CD8-positive, alpha-beta memory T cell (primary cell): Measurements from ENCODE around the gene LIPF. TPM values are rescaled to one million over a fixed set of nuclear protein-coding genes. Genes with fewer than 3 reads are reported as not detected.

ENCODE experiments used
- CTCF ChIA-PET: fragments of 350-600 bp; sonication (Branson Sonifier 250); formaldehyde crosslinking; loops from one replicate; lab custom pipeline; 2021; ENCODE audit warnings: antibody characterized with exemption; lab: Charles Lee
- POLR2A ChIA-PET: fragments of 350-600 bp; sonication (Branson Sonifier 250); formaldehyde crosslinking; loops from one replicate; lab custom pipeline; 2021; ENCODE audit warnings: antibody characterized with exemption; lab: Charles Lee
- DNase-seq, 5 donors: peaks; one replicate each; pipeline versions ENCODE4 v3.0.0 to v3.0.0-alpha.2; 2020 to 2022; ENCODE audit warnings: mixed read lengths in 1 of 5
- H3K27ac ChIP-seq: one replicate; pipeline ENCODE4 v1.7.0; 2013; ENCODE audit warnings: low read depth, mild to moderate bottlenecking, low read length, moderate library complexity
- H3K27me3 ChIP-seq: 2 replicates; pipeline ENCODE4 v1.7.0; 2013; ENCODE audit warnings: low read length, mild to moderate bottlenecking; ENCODE audit not compliant: insufficient read depth, poor library complexity, severe bottlenecking
- H3K36me3 ChIP-seq: 2 replicates; pipeline ENCODE4 v1.7.0; 2013; ENCODE audit warnings: mild to moderate bottlenecking, low read length, moderate library complexity; ENCODE audit not compliant: insufficient read depth
- H3K4me1 ChIP-seq: 2 replicates; pipeline ENCODE4 v1.7.0; 2013; ENCODE audit warnings: mild to moderate bottlenecking, low read length, moderate library complexity; ENCODE audit not compliant: insufficient read depth
- H3K4me3 ChIP-seq: 2 replicates; pipeline ENCODE4 v1.7.0; 2013; ENCODE audit warnings: mild to moderate bottlenecking, low read length
- H3K9me3 ChIP-seq: 2 replicates; pipeline ENCODE4 v1.7.0; 2013; ENCODE audit warnings: mild to moderate bottlenecking, low read length
- H3K27ac Mint-ChIP-seq, 8 donors: one replicate each; pipeline ENCODE4 v1.8.0; 2020 to 2021; ENCODE audit warnings: mixed read lengths in 8 of 8, mild to moderate bottlenecking in 6 of 8, inconsistent platforms in 3 of 8, moderate library complexity in 3 of 8
- H3K27me3 Mint-ChIP-seq, 2 donors: one replicate each; pipeline ENCODE4 v1.8.0; 2020 to 2021; ENCODE audit warnings: mixed read lengths in 2 of 2, mild to moderate bottlenecking in 1 of 2, moderate library complexity in 1 of 2
- H3K36me3 Mint-ChIP-seq, 3 donors: one replicate each; pipeline ENCODE4 v1.8.0; 2020 to 2021; ENCODE audit warnings: mixed read lengths in 3 of 3, inconsistent platforms in 1 of 3, mild to moderate bottlenecking in 1 of 3
- H3K4me1 Mint-ChIP-seq, 3 donors: one replicate each; pipeline ENCODE4 v1.8.0; 2020 to 2021; ENCODE audit warnings: mixed read lengths in 3 of 3, inconsistent platforms in 1 of 3, mild to moderate bottlenecking in 1 of 3
- H3K4me3 Mint-ChIP-seq, 7 donors: one replicate each; pipeline ENCODE4 v1.8.0; 2020 to 2021; ENCODE audit warnings: mixed read lengths in 7 of 7, mild to moderate bottlenecking in 6 of 7, moderate library complexity in 4 of 7, inconsistent platforms in 2 of 7
- H3K9me3 Mint-ChIP-seq, 5 donors: one replicate each; pipeline ENCODE4 v1.8.0; 2020 to 2022; ENCODE audit warnings: mixed read lengths in 5 of 5, mild to moderate bottlenecking in 3 of 5, moderate library complexity in 2 of 5, inconsistent platforms in 1 of 5
- polyA plus RNA-seq: library from polyadenylated mRNA; unstranded; fragments of 300-500 nt; fragmentation: Illumina TruSeq; gene quantifications from one replicate; pipeline ENCODE4 v1.2.3, GENCODE V29; 2021
- total RNA-seq, 2 experiments: library from RNA; stranded (reverse); gene quantifications; one replicate each; pipeline ENCODE4 v1.2.3, GENCODE V29; 2021

The LIPF gene
- total and polyA plus RNA-seq, 3 experiments from 2014 or later = not detected

DNA sequence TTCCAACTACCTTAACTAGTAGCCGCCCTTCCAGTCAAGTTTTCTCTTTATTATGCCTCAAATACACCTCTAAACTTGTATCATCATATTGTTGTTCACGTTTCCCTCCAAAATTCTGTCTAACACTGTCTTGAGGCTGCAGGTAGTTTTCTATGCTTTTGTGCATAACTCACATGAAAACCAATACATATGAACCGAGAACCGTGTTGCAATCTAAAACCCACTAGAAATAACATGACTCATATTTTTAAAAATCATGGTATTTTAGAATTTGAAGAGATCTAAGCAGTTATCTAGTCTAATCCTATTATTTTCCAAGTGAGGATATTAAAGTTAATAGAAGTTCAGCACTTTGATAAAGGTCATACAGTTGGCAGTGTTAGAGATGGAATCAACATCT lies 18.2 kb downstream of the LIPF start:
- no peak overlapping the region for H3K4me3 Mint-ChIP-seq
- H3K36me3 ChIP-seq = no peaks in the 10 kb centered on the region
- H3K27ac ChIP-seq = no peak overlapping the region
- H3K36me3 Mint-ChIP-seq = no peaks in the 10 kb centered on the region
- H3K9me3 ChIP-seq = no peaks in the 10 kb centered on the region
- no peaks in the 10 kb centered on the region for H3K4me1 ChIP-seq
- ChIA-PET CTCF (interaction anchor here (0.9 kb wide), 1 partner anchor 154 kb away, joined by 3 read pairs; no protein-coding TSS in a partner anchor), POLR2A (no interaction called here)
- no peaks in the 10 kb centered on the region for H3K9me3 Mint-ChIP-seq
- H3K27me3 ChIP-seq = no peaks in the 10 kb centered on the region
- peaks cover 0 to 5% of the 10 kb centered on the region in 2 donors for H3K27me3 Mint-ChIP-seq
- no peak overlapping the region for H3K4me3 ChIP-seq
- DNase-seq = no peak
- H3K4me1 Mint-ChIP-seq = no peaks in the 10 kb centered on the region
- no peak overlapping the region for H3K27ac Mint-ChIP-seq

DNA sequence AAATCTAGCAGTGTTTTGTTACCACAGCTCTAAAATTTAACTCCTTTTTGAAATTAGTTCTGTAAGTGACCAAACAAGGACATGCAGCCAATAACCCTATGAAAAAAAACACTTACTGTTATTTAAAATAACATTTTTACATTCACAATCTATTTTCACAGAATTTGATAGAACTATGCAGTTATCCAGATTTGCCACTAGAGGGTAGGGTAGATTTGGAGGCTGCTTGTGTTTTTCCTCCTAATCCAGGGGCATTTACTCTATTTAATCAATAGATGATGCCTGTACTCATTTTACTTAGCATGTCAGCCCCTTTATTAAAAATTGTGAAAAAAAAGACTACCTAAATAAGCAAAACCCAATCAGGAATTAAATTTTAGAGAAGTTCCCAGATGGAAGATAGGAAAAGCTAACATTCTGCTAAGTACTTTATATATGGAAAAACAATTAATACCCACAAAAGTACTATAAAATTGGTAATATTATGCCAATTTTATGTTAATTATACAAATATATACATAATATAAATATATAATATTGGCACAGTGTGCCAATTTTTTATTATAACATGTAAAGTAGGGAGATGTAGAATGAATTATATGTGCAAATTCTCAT lies 23.7 kb downstream of the LIPF start:
- POLR2A ChIA-PET = no interaction called here
- no peaks in the 10 kb centered on the region for H3K36me3 Mint-ChIP-seq

DNA sequence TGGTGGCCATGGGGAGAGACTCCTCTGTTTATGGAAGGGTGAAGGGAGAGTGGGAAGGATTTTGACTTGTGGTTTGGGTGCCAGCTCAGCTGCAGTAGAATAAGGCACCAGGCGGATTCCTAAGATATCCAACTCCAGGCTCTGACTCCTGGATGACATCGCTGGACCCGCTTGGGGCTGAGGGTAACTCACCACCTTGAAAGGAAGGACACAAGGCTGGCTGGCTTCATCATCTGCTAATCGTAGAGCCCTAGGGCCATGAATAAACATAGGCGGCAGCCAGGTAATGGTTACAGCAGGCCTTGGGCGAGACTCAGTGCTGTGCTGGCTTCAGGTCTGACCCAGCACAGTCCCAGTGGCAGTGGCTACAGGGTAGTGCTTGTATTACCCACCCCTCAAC lies 25.1 kb downstream of the LIPF start:
- H3K36me3 ChIP-seq = no peaks in the 10 kb centered on the region
- DNase-seq = no peak
- Mint-ChIP-seq H3K27me3 (peaks cover 0 to 10% of the 10 kb centered on the region in 2 donors), H3K4me3 (no peak overlapping the region), H3K4me1 (no peaks in the 10 kb centered on the region), H3K36me3 (no peaks in the 10 kb centered on the region), H3K9me3 (no peaks in the 10 kb centered on the region), H3K27ac (no peak overlapping the region)
- H3K27me3 ChIP-seq = no peaks in the 10 kb centered on the region
- H3K27ac ChIP-seq = no peak overlapping the region
- no peaks in the 10 kb centered on the region for H3K9me3 ChIP-seq
- no peak overlapping the region for H3K4me3 ChIP-seq
- H3K4me1 ChIP-seq = no peaks in the 10 kb centered on the region
- ChIA-PET CTCF (interaction anchor here (1.5 to 1.8 kb wide), 3 partner anchors 146 to 245 kb away, joined by 3 to 9 read pairs (median 5); no protein-coding TSS in a partner anchor), POLR2A (no interaction called here)

More for the DNA sequence above, 23.7 kb downstream of the LIPF start:
- H3K4me3 ChIP-seq = no peak overlapping the region
- H3K27me3 ChIP-seq = no peaks in the 10 kb centered on the region
- Mint-ChIP-seq H3K4me1 (no peaks in the 10 kb centered on the region), H3K27ac (no peak overlapping the region), H3K27me3 (peaks cover 0 to 10% of the 10 kb centered on the region in 2 donors), H3K9me3 (no peaks in the 10 kb centered on the region), H3K4me3 (no peak overlapping the region)
- no peaks in the 10 kb centered on the region for H3K9me3 ChIP-seq
- no peaks in the 10 kb centered on the region for H3K36me3 ChIP-seq
- no peaks in the 10 kb centered on the region for H3K4me1 ChIP-seq
- CTCF ChIA-PET = interaction anchor here (0.8 to 1.8 kb wide), 6 partner anchors 10 to 330 kb away, joined by 3 to 9 read pairs (median 4); no protein-coding TSS in a partner anchor
- H3K27ac ChIP-seq = no peak overlapping the region
- DNase-seq = peak in 2 of 5 donors; percentile 2 to 9

DNA sequence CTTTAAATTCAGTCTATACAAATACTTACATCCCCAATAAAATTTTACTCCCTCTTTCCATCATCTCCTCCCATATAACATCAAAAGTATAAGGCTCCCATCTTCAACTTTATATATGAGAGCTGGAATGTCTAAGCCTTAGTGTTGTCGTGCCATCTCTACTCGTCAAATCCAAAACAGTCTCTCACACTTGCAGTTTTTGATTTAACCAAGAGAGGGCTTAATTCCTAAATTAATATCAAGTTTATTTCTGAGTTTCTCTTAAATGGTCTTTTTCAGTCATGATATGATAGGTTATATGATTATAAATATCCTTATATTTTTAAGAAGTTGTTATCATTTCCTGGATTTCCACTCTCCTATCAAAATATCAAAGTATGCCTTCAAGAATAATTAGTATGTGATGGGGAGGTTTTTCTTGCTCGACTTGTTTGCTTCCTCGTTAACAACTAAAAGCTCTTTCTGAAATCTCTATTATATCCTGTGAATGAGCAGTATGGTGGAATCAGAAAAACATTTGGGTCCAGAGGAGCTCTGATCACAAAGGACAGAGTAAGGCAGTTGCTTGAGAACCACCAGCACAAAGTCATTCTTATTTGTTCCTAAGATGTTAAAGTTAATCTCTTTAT lies 29.3 kb downstream of the LIPF start:
- peaks cover 1 to 10% of the 10 kb centered on the region in 2 donors for H3K27me3 Mint-ChIP-seq
- no peaks in the 10 kb centered on the region for H3K36me3 ChIP-seq

DNA sequence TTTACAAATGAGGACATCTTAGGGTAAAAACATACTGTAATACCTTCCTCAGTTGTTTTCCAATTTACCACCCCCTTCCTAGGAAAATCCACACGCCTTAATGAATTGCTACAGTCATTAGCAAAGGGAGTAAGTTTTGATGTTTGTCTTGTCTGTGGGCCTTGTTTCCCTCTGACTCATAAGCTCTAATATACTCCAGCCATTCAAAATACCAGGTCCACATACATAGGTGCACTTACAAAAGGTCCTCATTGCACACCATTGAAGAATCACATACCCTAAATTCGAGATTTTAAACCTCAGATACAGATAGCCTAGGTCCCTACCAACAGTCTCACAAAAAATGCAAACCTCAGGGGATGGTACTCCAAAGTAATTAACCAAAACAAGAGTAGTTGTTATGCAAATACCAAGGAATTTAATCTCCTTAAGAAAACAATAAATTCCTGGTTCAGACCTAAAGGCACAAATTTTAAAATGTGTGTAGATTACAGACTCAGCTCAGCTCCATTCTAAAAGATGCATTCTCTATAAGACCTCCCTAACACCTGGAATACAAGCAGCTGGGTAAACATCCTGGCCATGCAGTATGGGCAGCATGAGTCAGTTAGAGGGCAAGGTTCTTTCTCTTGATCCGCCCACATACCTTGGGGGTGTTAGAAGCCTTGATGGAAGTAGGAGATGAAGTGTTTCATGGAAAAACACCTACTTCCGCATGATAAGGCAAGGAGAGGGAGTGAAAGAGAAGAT lies 38.8 kb downstream of the LIPF start:
- Histone ChIP-seq H3K4me3 (no peak overlapping the region), H3K27me3 (no peaks in the 10 kb centered on the region), H3K9me3 (no peaks in the 10 kb centered on the region), H3K4me1 (no peaks in the 10 kb centered on the region), H3K36me3 (no peaks in the 10 kb centered on the region), H3K27ac (no peak overlapping the region)
- H3K9me3 Mint-ChIP-seq = no peaks in the 10 kb centered on the region
- DNase-seq = no peak
- H3K27me3 Mint-ChIP-seq = peaks cover 0 to 2% of the 10 kb centered on the region in 2 donors
- peaks cover 0 to 11% (median 0%) of the 10 kb centered on the region in 3 donors for H3K4me1 Mint-ChIP-seq
- H3K27ac Mint-ChIP-seq = no peak overlapping the region
- POLR2A ChIA-PET = no interaction called here
- CTCF ChIA-PET = no interaction called here
- H3K36me3 Mint-ChIP-seq = no peaks in the 10 kb centered on the region
- no peak overlapping the region for H3K4me3 Mint-ChIP-seq

More for the DNA sequence above, 29.3 kb downstream of the LIPF start:
- Mint-ChIP-seq H3K27ac (no peak overlapping the region), H3K9me3 (no peaks in the 10 kb centered on the region), H3K4me3 (no peak overlapping the region), H3K4me1 (no peaks in the 10 kb centered on the region), H3K36me3 (no peaks in the 10 kb centered on the region)
- H3K4me1 ChIP-seq = no peaks in the 10 kb centered on the region
- H3K9me3 ChIP-seq = no peaks in the 10 kb centered on the region
- no peak overlapping the region for H3K4me3 ChIP-seq
- POLR2A ChIA-PET = no interaction called here
- no peak overlapping the region for H3K27ac ChIP-seq
- H3K27me3 ChIP-seq = no peaks in the 10 kb centered on the region
- CTCF ChIA-PET = interaction anchor here (0.9 kb wide), 1 partner anchor 239 kb away, joined by 3 read pairs; no protein-coding TSS in a partner anchor
- no peak for DNase-seq

DNA sequence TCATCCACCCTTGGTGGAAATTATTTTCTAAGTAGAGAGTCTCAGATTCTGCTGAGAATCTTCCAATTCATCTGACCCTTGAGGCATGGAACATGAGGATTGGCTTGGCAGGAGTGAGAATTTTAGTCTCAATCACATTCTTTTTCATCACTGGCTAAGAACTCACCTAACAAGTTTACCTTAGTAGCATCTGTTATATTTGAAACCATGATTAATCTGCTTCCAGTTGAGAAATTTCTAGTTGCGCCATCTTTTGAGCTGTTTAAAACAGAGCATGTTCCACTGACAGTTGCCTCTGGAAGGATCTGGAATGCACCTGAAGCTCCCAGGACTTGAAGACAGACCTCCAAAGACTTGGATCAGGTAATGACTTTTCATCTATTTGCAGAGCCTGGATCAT lies 41.7 kb downstream of the LIPF start, which contains the start of gene LIPK:
LIPK (plus strand) TSS at position 292 of the 400 bp plus-strand sequence. CDS start 18,295 bp downstream, outside the sequence.
- Mint-ChIP-seq H3K27me3 (no peaks in the 10 kb centered on the region), H3K27ac (peak within 1 kb of the TSS in 1 of 8 donors; percentile 5), H3K4me1 (peaks cover 0 to 11% (median 0%) of the 10 kb centered on the region in 3 donors), H3K9me3 (no peaks in the 10 kb centered on the region), H3K36me3 (no peaks in the 10 kb centered on the region), H3K4me3 (no peak within 1 kb of the TSS)
- CTCF ChIA-PET = no interaction called here
- Histone ChIP-seq H3K4me3 (no peak within 1 kb of the TSS), H3K4me1 (no peaks in the 10 kb centered on the region), H3K27ac (no peak within 1 kb of the TSS), H3K27me3 (no peaks in the 10 kb centered on the region), H3K9me3 (no peaks in the 10 kb centered on the region), H3K36me3 (no peaks in the 10 kb centered on the region)
- DNase-seq = no peak
- POLR2A ChIA-PET = no interaction called here

DNA sequence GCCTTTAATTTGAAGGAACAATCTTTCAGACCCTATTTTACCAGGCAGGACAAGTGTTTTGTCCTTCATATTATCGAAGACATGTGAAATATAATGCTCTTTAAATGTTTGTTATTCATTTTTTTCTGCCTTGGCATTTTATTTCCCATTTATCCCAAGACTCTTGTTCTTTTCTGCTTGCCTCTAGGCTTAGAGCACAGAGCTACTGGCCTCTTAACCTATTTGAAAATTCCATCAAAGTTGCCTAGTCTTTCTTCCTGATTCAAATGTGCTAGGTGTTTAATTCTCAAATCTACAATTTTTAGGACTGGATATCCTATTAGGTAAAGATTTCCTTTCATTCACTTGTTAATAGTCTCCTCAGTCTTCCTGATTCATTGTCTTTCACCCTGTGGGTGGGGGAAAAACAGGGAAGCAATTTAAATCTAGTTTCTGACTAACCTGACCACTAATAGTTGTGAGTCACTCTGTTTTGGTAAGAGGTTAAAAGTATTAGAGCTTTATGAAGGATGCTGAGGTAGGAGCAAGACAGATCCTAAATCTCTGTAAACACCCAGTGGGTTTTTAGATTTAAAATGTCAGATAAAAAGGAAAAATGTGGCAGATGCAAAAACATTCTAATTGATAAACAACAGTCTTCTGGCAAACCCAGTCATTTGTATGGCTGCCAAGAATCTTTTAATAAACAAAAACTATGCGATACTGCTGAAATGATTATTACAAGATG lies 43.4 kb downstream of the LIPF start:
- Histone ChIP-seq H3K4me1 (no peaks in the 10 kb centered on the region), H3K36me3 (no peaks in the 10 kb centered on the region), H3K9me3 (no peaks in the 10 kb centered on the region), H3K27me3 (no peaks in the 10 kb centered on the region), H3K27ac (no peak overlapping the region), H3K4me3 (no peak overlapping the region)
- Mint-ChIP-seq H3K9me3 (no peaks in the 10 kb centered on the region), H3K27ac (no peak overlapping the region), H3K4me3 (no peak overlapping the region), H3K4me1 (peaks cover 0 to 11% (median 0%) of the 10 kb centered on the region in 3 donors), H3K27me3 (no peaks in the 10 kb centered on the region), H3K36me3 (no peaks in the 10 kb centered on the region)
- ChIA-PET CTCF (no interaction called here), POLR2A (no interaction called here)
- DNase-seq = no peak
